ENCODE measurements around the gene MMP13. TPM values are rescaled to one million over a fixed set of nuclear protein-coding genes. Genes with fewer than 3 reads are reported as not detected.

MMP13 gene
- total and polyA plus RNA-seq, 9 donors = not detected

DNA sequence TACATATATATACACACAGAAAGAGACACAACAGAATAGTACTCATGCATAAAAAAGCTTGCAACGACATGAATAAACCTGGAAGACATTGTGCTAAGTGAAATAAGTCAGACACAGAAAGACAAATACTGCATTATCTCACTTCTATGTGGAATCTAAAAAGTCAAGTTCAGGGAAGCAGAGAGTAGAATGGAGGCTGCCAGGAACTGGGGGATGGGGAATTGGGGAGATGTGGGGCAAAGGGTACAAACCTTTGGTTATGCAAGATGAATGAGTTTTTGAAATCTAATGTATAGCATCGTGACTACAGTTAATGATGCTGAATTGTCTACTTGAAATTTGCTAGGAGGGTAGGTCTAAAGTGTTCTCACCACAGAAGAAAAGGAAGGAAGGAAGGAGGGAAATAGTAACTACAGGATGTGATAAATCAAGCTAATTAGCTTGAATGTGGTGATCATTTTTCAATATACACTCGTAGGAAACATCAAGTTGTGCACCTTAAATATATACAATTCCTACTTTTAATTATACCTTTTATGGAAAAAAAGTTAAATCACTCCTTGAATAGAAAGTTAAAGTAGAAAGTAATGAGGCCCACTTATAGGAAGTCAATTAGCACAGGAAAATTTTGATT is 33.8 kb downstream of the MMP13 start:
- Histone ChIP-seq H3K9me3 (no peaks in the 10 kb centered on the region), H3K27me3 (no peaks in the 10 kb centered on the region), H3K27ac (no peak overlapping the region), H3K4me1 (ENCODE audit: insufficient read depth) (no peaks in the 10 kb centered on the region), H3K4me3 (no peak overlapping the region), H3K36me3 (no peaks in the 10 kb centered on the region)
- DNase-seq = no peak
- WGBS, 3 donors = 36 to 45% (median 44%) methylated on average over 3 of the region's 3 CpGs
- TF ChIP-seq EP300 (IDR thresholded peaks at IDR 0.05) = no peak
- TF ChIP-seq POLR2A (IDR thresholded peaks at IDR 0.05) = no peak
- TF ChIP-seq, protein P1, sequence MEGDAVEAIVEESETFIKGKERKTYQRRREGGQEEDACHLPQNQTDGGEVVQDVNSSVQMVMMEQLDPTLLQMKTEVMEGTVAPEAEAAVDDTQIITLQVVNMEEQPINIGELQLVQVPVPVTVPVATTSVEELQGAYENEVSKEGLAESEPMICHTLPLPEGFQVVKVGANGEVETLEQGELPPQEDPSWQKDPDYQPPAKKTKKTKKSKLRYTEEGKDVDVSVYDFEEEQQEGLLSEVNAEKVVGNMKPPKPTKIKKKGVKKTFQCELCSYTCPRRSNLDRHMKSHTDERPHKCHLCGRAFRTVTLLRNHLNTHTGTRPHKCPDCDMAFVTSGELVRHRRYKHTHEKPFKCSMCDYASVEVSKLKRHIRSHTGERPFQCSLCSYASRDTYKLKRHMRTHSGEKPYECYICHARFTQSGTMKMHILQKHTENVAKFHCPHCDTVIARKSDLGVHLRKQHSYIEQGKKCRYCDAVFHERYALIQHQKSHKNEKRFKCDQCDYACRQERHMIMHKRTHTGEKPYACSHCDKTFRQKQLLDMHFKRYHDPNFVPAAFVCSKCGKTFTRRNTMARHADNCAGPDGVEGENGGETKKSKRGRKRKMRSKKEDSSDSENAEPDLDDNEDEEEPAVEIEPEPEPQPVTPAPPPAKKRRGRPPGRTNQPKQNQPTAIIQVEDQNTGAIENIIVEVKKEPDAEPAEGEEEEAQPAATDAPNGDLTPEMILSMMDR (IDR thresholded peaks at IDR 0.05) = no peak
- intact Hi-C loops (cut with DNase I) = no loop called here

DNA sequence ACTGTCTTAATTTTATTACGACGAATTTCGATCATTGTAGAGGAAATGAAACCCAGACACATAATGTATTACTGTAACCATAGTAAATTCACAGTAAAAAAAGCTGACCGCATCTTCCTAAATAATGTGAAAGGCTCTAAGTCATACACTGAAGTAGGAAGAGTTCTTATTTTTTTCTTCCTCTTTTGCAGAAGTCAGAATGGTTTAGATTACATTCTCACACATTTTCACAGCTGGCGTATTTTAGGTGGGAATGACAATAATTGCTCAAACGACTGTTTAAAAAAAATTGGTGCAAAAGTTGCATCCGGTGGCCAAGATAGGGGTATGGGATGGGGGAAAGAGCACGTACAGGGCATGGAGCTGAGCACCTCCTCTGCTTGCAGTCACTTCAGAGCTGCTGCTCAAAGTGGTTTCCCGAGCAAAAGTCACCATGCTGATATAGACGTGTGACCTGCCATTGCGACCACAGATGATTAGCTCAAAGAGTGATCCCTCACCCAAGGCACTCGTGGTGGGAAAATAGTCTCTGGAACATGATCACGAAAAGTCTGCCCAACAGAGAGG is 35.3 kb downstream of the MMP13 start:
- Histone ChIP-seq H3K36me3 (no peaks in the 10 kb centered on the region), H3K9me3 (no peaks in the 10 kb centered on the region), H3K4me3 (no peak overlapping the region), H3K27me3 (no peaks in the 10 kb centered on the region), H3K4me1 (ENCODE audit: insufficient read depth) (no peaks in the 10 kb centered on the region), H3K27ac (no peak overlapping the region)
- TF ChIP-seq, protein P1 (IDR thresholded peaks at IDR 0.05) = no peak
- TF ChIP-seq EP300 (IDR thresholded peaks at IDR 0.05) = no peak
- TF ChIP-seq POLR2A (IDR thresholded peaks at IDR 0.05) = no peak
- intact Hi-C loops (cut with DNase I) = no loop called here
- 74 to 80% (median 79%) methylated on average over 13 of the region's 13 CpGs for WGBS, 3 donors
- no peak for DNase-seq

DNA sequence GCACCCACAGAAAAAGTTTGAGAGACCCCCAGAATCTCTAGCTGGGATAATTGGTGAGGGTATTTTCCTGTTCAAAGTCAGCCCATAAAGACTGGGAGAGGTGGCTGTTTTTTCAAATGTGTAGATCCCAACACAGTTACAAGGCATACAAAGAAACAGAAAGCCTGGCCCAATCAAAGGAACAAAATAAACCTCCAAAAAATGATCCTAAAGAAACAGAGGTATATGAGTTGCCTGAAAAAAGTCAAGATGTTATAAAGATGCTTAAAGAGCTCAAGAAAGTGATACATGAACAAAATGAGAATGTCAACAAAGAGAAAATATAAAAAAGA is 40.5 kb downstream of the MMP13 start:
- no peak for TF ChIP-seq EP300 (IDR thresholded peaks at IDR 0.05)
- TF ChIP-seq, protein P1 (IDR thresholded peaks at IDR 0.05) = no peak
- TF ChIP-seq POLR2A (IDR thresholded peaks at IDR 0.05) = no peak
- intact Hi-C loops (cut with DNase I) = no loop called here
- no peak for DNase-seq

DNA sequence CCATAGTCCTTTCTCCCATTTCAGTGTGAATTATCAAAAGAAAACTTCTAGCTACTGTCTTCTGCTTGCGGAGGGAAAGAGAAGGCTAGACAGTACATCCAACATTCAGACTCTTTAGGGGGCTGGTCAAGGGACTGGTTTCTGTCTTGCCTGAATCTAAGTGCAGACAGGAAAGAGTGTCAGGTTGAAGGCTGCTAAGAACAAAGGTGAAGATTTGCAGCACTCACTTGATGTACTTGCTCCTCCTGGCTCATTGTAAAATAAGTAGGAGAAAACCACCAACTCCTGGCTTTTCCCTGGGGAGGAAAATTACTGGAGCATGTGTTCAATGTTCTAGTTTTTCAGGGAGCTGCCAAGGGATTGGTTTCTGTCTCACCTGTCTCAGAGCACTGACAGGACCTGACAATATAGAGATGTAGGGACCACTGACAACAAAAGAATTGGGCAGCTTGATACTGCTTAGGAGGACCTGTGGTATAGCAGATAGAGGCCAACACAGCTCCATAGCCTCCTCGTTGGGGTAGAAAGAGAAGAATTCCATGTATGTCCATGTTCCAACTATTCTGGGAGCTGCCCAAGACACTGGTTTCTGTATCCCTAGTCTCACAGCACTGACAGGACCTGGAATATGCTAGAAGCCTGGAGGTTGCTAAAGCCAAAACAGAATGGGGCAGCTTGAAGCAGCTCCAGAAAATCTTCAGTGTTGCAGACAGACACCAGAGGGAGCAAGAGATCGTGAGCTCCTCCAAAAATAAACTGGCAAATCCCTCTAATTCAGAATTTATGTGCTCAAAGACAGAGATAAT is 41.1 kb downstream of the MMP13 start:
- H3K27ac ChIP-seq = no peak overlapping the region
- no peak for DNase-seq
- 28 to 45% (median 30%) methylated on average over 3 of the region's 3 CpGs for WGBS, 3 donors
- H3K27me3 ChIP-seq = no peaks in the 10 kb centered on the region
- no peaks in the 10 kb centered on the region for H3K36me3 ChIP-seq
- H3K4me3 ChIP-seq = no peak overlapping the region
- intact Hi-C loops (cut with DNase I) = no loop called here
- TF ChIP-seq EP300 (IDR thresholded peaks at IDR 0.05) (no peak), POLR2A (IDR thresholded peaks at IDR 0.05) (no peak)
- TF ChIP-seq, protein P1 (IDR thresholded peaks at IDR 0.05) = no peak
- H3K4me1 ChIP-seq (ENCODE audit: insufficient read depth) = no peaks in the 10 kb centered on the region
- H3K9me3 ChIP-seq = no peaks in the 10 kb centered on the region

More for the DNA sequence above, 40.5 kb downstream of the MMP13 start:
- Histone ChIP-seq H3K9me3 (no peaks in the 10 kb centered on the region), H3K36me3 (no peaks in the 10 kb centered on the region), H3K4me1 (ENCODE audit: insufficient read depth) (no peaks in the 10 kb centered on the region), H3K27me3 (no peaks in the 10 kb centered on the region), H3K4me3 (no peak overlapping the region), H3K27ac (no peak overlapping the region)

Data from ovary (tissue), 9 donors.